Activated CD8-positive, alpha-beta memory T cell treated with anti-CD3 and anti-CD28 coated beads, Interleukin-2, amount 50 U/mL, for 1 hour (primary cell): ENCODE measurements around the gene METAP1.
"Not testable (repeated sequence)": the region's sequence is repeated elsewhere in the genome, so short reads cannot be mapped to it uniquely, and the experiment has no call there.

Experiments used
- DNase-seq: peaks from one replicate; pipeline ENCODE4 v3.0.0-alpha.2; 2020; ENCODE audit errors: extremely low read depth

The METAP1 gene

GRCh38 chr4:99099311-99099710 is 103.8 kb downstream of the METAP1 start:
- DNase-seq: no peak

- DNase-seq: not testable (repeated sequence)
These were observed 104.3 kb downstream of the METAP1 start for GRCh38 chr4:99099814-99100213.

GRCh38 chr4:99100876-99101275 is 105.4 kb downstream of the METAP1 start:
- DNase-seq: no peak

DNA sequence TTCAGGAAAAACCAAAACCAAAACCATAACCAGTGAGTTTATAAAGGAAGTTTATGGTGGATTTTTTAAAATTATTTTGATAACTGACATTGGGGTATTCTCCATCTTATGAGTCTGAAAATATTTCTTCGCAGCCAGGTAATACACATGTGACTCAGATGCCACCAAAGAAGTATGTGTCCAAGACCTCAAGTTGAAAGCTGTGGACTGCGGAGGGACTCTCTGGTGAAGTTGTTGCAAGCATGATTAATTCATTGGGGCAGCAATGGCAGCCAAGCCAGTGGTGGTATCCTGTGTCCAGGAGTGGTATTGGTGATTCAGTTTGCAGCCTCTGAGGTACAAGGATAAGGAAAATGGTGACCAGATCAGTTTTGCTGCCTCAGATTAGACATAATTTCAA is 107.1 kb downstream of the METAP1 start:
- DNase-seq: no peak

GRCh38 chr4:99103166-99103565 is 107.6 kb downstream of the METAP1 start:
- no peak for DNase-seq

DNA sequence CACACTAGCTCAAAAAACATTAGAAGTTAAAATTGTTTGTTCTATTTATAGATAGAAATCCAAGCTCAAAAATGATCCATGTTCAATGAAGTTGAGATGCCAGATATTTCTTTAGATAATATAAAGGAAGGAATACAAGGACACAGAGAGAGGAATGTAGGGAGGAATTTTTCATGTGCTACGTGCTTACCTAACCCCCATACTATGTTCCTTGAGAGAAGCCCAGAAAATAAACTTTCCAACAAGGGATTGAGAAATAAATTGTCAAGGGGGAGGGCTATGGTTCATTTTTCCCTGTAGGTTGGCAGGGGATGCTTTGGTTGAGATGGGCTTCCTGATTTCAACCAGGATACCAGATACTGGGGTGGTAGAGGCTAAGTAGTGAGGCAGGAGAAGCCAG is 108.6 kb downstream of the METAP1 start:
- DNase-seq: no peak

- DNase-seq: not testable (repeated sequence)
These were observed 113.8 kb downstream of the METAP1 start for GRCh38 chr4:99109286-99109685.
